BLaER1 treated with 17β-estradiol and CSF1 and Interleukin-3, amounts not matched to agents 10 nM and 100 nM (cell line): ENCODE results near the gene MUL1.

ENCODE experiments used
- H3K27ac ChIP-seq, 11 experiments: shearing (Covaris generic); formaldehyde crosslinking; 2 replicates each; pipeline ENCODE4 v1.8.1; 2022
- H3K27me3 ChIP-seq, 11 experiments: shearing (Covaris generic); formaldehyde crosslinking; 2 replicates each; pipeline ENCODE4 v1.8.1; 2022
- H3K36me3 ChIP-seq, 11 experiments: shearing (Covaris generic); formaldehyde crosslinking; 2 replicates each; pipeline ENCODE4 v1.8.1; 2022
- H3K4me1 ChIP-seq, 10 experiments: shearing (Covaris generic); formaldehyde crosslinking; 2 replicates each; pipeline ENCODE4 v1.8.1; 2022
- H3K4me2 ChIP-seq, 11 experiments: shearing (Covaris generic); formaldehyde crosslinking; 2 replicates each; pipeline ENCODE4 v1.8.1; 2022
- H3K4me3 ChIP-seq, 10 experiments: shearing (Covaris generic); formaldehyde crosslinking; 2 replicates each; pipeline ENCODE4 v1.8.1; 2022
- H3K9ac ChIP-seq, 11 experiments: shearing (Covaris generic); formaldehyde crosslinking; 2 replicates each; pipeline ENCODE4 v1.8.1; 2022
- H3K9me3 ChIP-seq, 11 experiments: shearing (Covaris generic); formaldehyde crosslinking; replicated peaks in 1 of 11; 2 replicates each; pipeline ENCODE4 v1.8.1; 2022
- H4K20me1 ChIP-seq, 11 experiments: shearing (Covaris generic); formaldehyde crosslinking; 2 replicates each; pipeline ENCODE4 v1.8.1; 2022
- Cebpa-rat ChIP-seq, 11 experiments: shearing (Covaris generic); IDR thresholded peaks; 2 replicates each; pipeline ENCODE4 v1.8.1; 2022

MUL1 gene

GRCh38 chr1:20507564-20508410, at the start of gene MUL1:
TSS of gene MUL1 (minus strand) at chr1:20508151. CDS start at chr1:20508024, 127 bp downstream.
- Histone ChIP-seq H3K9ac (peak within 1 kb of the TSS; percentile 84 to 93 (median 90)), H3K36me3 (peaks cover 26 to 37% (median 34%) of the 10 kb centered on the region in 11 experiments), H3K9me3 (no peaks in the 10 kb centered on the region), H3K4me1 (peaks cover 23 to 34% (median 31%) of the 10 kb centered on the region in 10 experiments), H3K27me3 (no peaks in the 10 kb centered on the region), H4K20me1 (peaks cover 11 to 36% (median 27%) of the 10 kb centered on the region in 11 experiments; a peak in 18 of 22 replicates), H3K4me3 (peak within 1 kb of the TSS; percentile 89 to 100 (median 96)), H3K4me2 (peak within 1 kb of the TSS; percentile 79 to 98 (median 91)), H3K27ac (peak within 1 kb of the TSS; percentile 78 to 91 (median 85))
- TF ChIP-seq Cebpa-rat (IDR thresholded peaks at IDR 0.05): no peak

- peaks cover 22 to 45% (median 31%) of the 10 kb centered on the region in 10 experiments for H3K4me1 ChIP-seq
- H4K20me1 ChIP-seq: peaks cover 0 to 55% (median 30%) of the 10 kb centered on the region in 11 experiments; a peak in 16 of 22 replicates
- no peaks in the 10 kb centered on the region for H3K36me3 ChIP-seq
- H3K27ac ChIP-seq: no peak overlapping the region
- H3K4me3 ChIP-seq: no peak overlapping the region
- H3K27me3 ChIP-seq: peaks cover 42 to 58% (median 51%) of the 10 kb centered on the region in 11 experiments
- no peak overlapping the region for H3K4me2 ChIP-seq
- H3K9me3 ChIP-seq: no peaks in the 10 kb centered on the region
- TF ChIP-seq Cebpa-rat (IDR thresholded peaks at IDR 0.05): no peak
- H3K9ac ChIP-seq: no peak overlapping the region
Observed at GRCh38 chr1:20555758-20556120, 47.8 kb upstream of the MUL1 start.

GRCh38 chr1:20555025-20555757, 47.2 kb upstream of the MUL1 start:
- Histone ChIP-seq H3K27me3 (peaks cover 42 to 61% (median 51%) of the 10 kb centered on the region in 11 experiments), H3K4me1 (peaks cover 28 to 50% (median 36%) of the 10 kb centered on the region in 10 experiments), H3K9me3 (no peaks in the 10 kb centered on the region), H4K20me1 (peaks cover 0 to 59% (median 34%) of the 10 kb centered on the region in 11 experiments; a peak in 16 of 22 replicates), H3K4me3 (no peak overlapping the region), H3K4me2 (no peak overlapping the region), H3K27ac (no peak overlapping the region), H3K9ac (no peak overlapping the region), H3K36me3 (no peaks in the 10 kb centered on the region)
- no peak for TF ChIP-seq Cebpa-rat (IDR thresholded peaks at IDR 0.05)

- Histone ChIP-seq H3K4me3 (peak overlapping the region; percentile 16 to 57 (median 42); a peak in 18 of 20 replicates), H3K4me2 (peak overlapping the region; percentile 59 to 85 (median 78)), H3K27me3 (peaks cover 42 to 73% (median 51%) of the 10 kb centered on the region in 11 experiments), H3K9ac (peak overlapping the region in 4 of 11 experiments; percentile 9 to 56 (median 32); a peak in 4 of 22 replicates), H3K36me3 (no peaks in the 10 kb centered on the region), H4K20me1 (peaks cover 0 to 60% (median 34%) of the 10 kb centered on the region in 11 experiments; a peak in 16 of 22 replicates), H3K4me1 (peaks cover 31 to 43% (median 35%) of the 10 kb centered on the region in 10 experiments), H3K27ac (no peak overlapping the region), H3K9me3 (no peaks in the 10 kb centered on the region)
- TF ChIP-seq Cebpa-rat (IDR thresholded peaks at IDR 0.05): no peak
Observed at GRCh38 chr1:20552728-20553445, 44.9 kb upstream of the MUL1 start.

- peaks cover 25 to 39% (median 35%) of the 10 kb centered on the region in 10 experiments for H3K4me1 ChIP-seq
- H4K20me1 ChIP-seq: peaks cover 0 to 60% (median 34%) of the 10 kb centered on the region in 11 experiments; a peak in 16 of 22 replicates
- H3K9me3 ChIP-seq: no peaks in the 10 kb centered on the region
- peak within 1 kb of the TSS; percentile 16 to 57 (median 42); a peak in 18 of 20 replicates for H3K4me3 ChIP-seq
- peak within 1 kb of the TSS in 5 of 11 experiments; percentile 9 to 56 (median 31); a peak in 5 of 22 replicates for H3K9ac ChIP-seq
- peak within 1 kb of the TSS; percentile 59 to 85 (median 78) for H3K4me2 ChIP-seq
- TF ChIP-seq Cebpa-rat (IDR thresholded peaks at IDR 0.05): no peak
- no peaks in the 10 kb centered on the region for H3K36me3 ChIP-seq
- H3K27ac ChIP-seq: no peak within 1 kb of the TSS
- peaks cover 42 to 73% (median 51%) of the 10 kb centered on the region in 11 experiments for H3K27me3 ChIP-seq
Observed at GRCh38 chr1:20551945-20552727, 44.2 kb upstream of the MUL1 start, which contains the start of gene FAM43B. TSS of gene FAM43B (plus strand) at chr1:20552573. CDS start at chr1:20552974, 401 bp downstream.

- peaks cover 25 to 39% (median 35%) of the 10 kb centered on the region in 10 experiments for H3K4me1 ChIP-seq
- no peaks in the 10 kb centered on the region for H3K36me3 ChIP-seq
- no peak overlapping the region for H3K9ac ChIP-seq
- H3K9me3 ChIP-seq: no peaks in the 10 kb centered on the region
- peak overlapping the region in 1 of 10 experiments; percentile 15; a peak in 2 of 20 replicates for H3K4me3 ChIP-seq
- no peak for TF ChIP-seq Cebpa-rat (IDR thresholded peaks at IDR 0.05)
- H3K27me3 ChIP-seq: peaks cover 42 to 68% (median 49%) of the 10 kb centered on the region in 11 experiments
- H3K4me2 ChIP-seq: peak overlapping the region; percentile 59 to 85 (median 78)
- H4K20me1 ChIP-seq: peaks cover 0 to 55% (median 32%) of the 10 kb centered on the region in 11 experiments; a peak in 16 of 22 replicates
- H3K27ac ChIP-seq: no peak overlapping the region
Observed at GRCh38 chr1:20551161-20551560, 43.2 kb upstream of the MUL1 start.

- Histone ChIP-seq H3K27ac (no peak overlapping the region), H4K20me1 (peaks cover 0 to 16% (median 14%) of the 10 kb centered on the region in 11 experiments; a peak in 15 of 22 replicates), H3K36me3 (no peaks in the 10 kb centered on the region), H3K4me2 (no peak overlapping the region), H3K9me3 (no peaks in the 10 kb centered on the region), H3K9ac (no peak overlapping the region), H3K4me1 (peaks cover 16 to 25% (median 21%) of the 10 kb centered on the region in 10 experiments), H3K4me3 (no peak overlapping the region), H3K27me3 (peaks cover 2 to 23% (median 5%) of the 10 kb centered on the region in 11 experiments; a peak in 21 of 22 replicates)
- TF ChIP-seq Cebpa-rat (IDR thresholded peaks at IDR 0.05): no peak
Observed at GRCh38 chr1:20546637-20547036, 38.7 kb upstream of the MUL1 start.

GRCh38 chr1:20540281-20540680, 32.3 kb upstream of the MUL1 start:
- Histone ChIP-seq H3K27ac (no peak overlapping the region), H3K9me3 (no peaks in the 10 kb centered on the region), H3K9ac (no peak overlapping the region), H4K20me1 (no peaks in the 10 kb centered on the region), H3K36me3 (no peaks in the 10 kb centered on the region), H3K27me3 (no peaks in the 10 kb centered on the region), H3K4me2 (no peak overlapping the region), H3K4me3 (no peak overlapping the region), H3K4me1 (no peaks in the 10 kb centered on the region)
- no peak for TF ChIP-seq Cebpa-rat (IDR thresholded peaks at IDR 0.05)
